SW 1271 (cell line): ENCODE measurements around the gene SEMG1.

Experiments used
- DNase-seq, 2 experiments: peaks; one replicate each; lab custom pipeline; 2025; lab: John Stamatoyannopoulos, UW

The SEMG1 gene

GRCh38 chr20:45221076-45221475, 14.2 kb downstream of the SEMG1 start, which contains the start of gene SEMG2:
Gene SEMG2, plus strand, starts transcription at chr20:45221373. Its CDS starts 17 bp downstream, at chr20:45221390.
- DNase-seq = no peak

GRCh38 chr20:45223136-45223535, 16.3 kb downstream of the SEMG1 start:
- no peak for DNase-seq

- DNase-seq = no peak
These were observed 19.5 kb downstream of the SEMG1 start for GRCh38 chr20:45226287-45226686.

GRCh38 chr20:45229264-45230056, 22.6 kb downstream of the SEMG1 start:
- peak in 1 of 2 experiments; percentile 12 for DNase-seq

- no peak for DNase-seq
These were observed 23.8 kb downstream of the SEMG1 start for GRCh38 chr20:45230631-45231030.

- DNase-seq = peak in 1 of 2 experiments; percentile 3
These were observed 29.2 kb downstream of the SEMG1 start for GRCh38 chr20:45235995-45236394.

GRCh38 chr20:45238139-45238538, 31.3 kb downstream of the SEMG1 start:
- no peak for DNase-seq

GRCh38 chr20:45246109-45246508, 39.3 kb downstream of the SEMG1 start:
- no peak for DNase-seq

- no peak for DNase-seq
These were observed 41.0 kb downstream of the SEMG1 start for GRCh38 chr20:45247865-45248264.

- no peak for DNase-seq
These were observed 41.8 kb downstream of the SEMG1 start for GRCh38 chr20:45248609-45249008.

- DNase-seq = no peak
These were observed 45.2 kb downstream of the SEMG1 start for GRCh38 chr20:45251884-45252560.

GRCh38 chr20:45253261-45253660, 46.4 kb downstream of the SEMG1 start:
- DNase-seq = no peak

GRCh38 chr20:45254383-45255262, 47.8 kb downstream of the SEMG1 start, which contains the start of gene SLPI:
Gene SLPI, minus strand, starts transcription at chr20:45254564. Its CDS starts 21 bp downstream, at chr20:45254543.
- no peak for DNase-seq

- DNase-seq = no peak
These were observed 50.3 kb downstream of the SEMG1 start for GRCh38 chr20:45257161-45257560.

GRCh38 chr20:45257711-45258110, 50.9 kb downstream of the SEMG1 start:
- no peak for DNase-seq

GRCh38 chr20:45258259-45258658, 51.4 kb downstream of the SEMG1 start:
- no peak for DNase-seq

- no peak for DNase-seq
These were observed 51.8 kb downstream of the SEMG1 start for GRCh38 chr20:45258664-45259063.
